HFFc6 (cell line): Measurements from ENCODE around the gene SCN8A. TPM values are rescaled to one million over a fixed set of nuclear protein-coding genes. Genes with fewer than 3 reads are reported as not detected.

ENCODE experiments used
- DNase-seq: peaks from one replicate; pipeline ENCODE4 v3.0.0-alpha.2; 2018
- H3K27ac Mint-ChIP-seq: 2 replicates; pipeline ENCODE4 v1.8.0; 2020; ENCODE audit warnings: mild to moderate bottlenecking, mixed read lengths
- H3K27me3 Mint-ChIP-seq: 2 replicates; pipeline ENCODE4 v1.8.0; 2021; ENCODE audit warnings: mild to moderate bottlenecking, moderate library complexity, mixed read lengths; ENCODE audit not compliant: insufficient read depth
- H3K36me3 Mint-ChIP-seq: 2 replicates; pipeline ENCODE4 v1.8.0; 2021; ENCODE audit warnings: low read depth, mixed read lengths
- H3K4me1 Mint-ChIP-seq: 2 replicates; pipeline ENCODE4 v1.8.0; 2020; ENCODE audit warnings: low read depth, mixed read lengths
- H3K4me3 Mint-ChIP-seq: 2 replicates; pipeline ENCODE4 v1.8.0; 2020; ENCODE audit warnings: mild to moderate bottlenecking, moderate library complexity, mixed read lengths
- H3K9me3 Mint-ChIP-seq: 2 replicates; pipeline ENCODE4 v1.8.0; 2020; ENCODE audit warnings: mild to moderate bottlenecking, mixed read lengths
- total RNA-seq, 6 experiments: library from RNA; stranded (reverse); fragmentation: NEBNext Ultra II Directional; extraction: Animal tissue kit (Norgen Biotek cat#: 25700); gene quantifications; 2 replicates in 1 of 6; 3 replicates in 5 of 6; pipeline ENCODE4 v1.2.3, GENCODE V29; 2021
- TF ChIP-seq, protein P1 (sequence below): fragments of 200-600 bp; sonication (generic); IDR thresholded peaks from 2 replicates; pipeline ENCODE4 v1.5.0; 2021; ENCODE audit warnings: antibody characterized with exemption, mild to moderate bottlenecking

SCN8A gene
- total RNA-seq, 6 experiments from 2014 or later: 13.4 to 16.0 (median 15.3) TPM

DNA sequence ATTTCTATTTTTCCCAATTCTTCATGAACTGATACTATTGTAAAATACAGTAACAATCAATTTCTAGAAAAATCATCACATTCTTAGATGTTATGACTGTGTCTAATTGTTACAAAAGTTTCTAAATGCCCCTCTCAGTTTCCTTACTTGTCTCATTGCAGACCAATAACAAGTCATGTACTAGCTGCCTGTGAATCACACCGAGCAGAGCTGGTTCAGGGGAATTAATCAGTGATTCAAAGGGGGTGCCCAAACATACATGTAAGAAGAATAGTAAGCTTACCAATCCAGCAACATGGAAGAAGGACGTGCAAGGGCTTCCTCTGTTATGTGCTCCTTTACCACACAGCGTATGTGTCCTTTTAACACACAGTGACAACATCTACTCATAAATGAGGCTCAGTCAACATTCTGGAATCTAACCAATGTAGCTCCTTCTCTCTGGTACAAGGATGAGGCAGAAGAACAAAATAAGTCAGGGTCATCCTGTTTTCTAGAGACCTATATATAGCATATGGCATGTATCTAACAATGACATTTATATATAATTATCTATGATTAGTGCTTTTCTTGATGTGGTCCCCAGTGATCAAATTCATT is 126.4 kb downstream of the SCN8A start:
- peak; percentile 25 for DNase-seq
- H3K27ac Mint-ChIP-seq: peak overlapping the region; percentile 49
- TF ChIP-seq, protein P1, sequence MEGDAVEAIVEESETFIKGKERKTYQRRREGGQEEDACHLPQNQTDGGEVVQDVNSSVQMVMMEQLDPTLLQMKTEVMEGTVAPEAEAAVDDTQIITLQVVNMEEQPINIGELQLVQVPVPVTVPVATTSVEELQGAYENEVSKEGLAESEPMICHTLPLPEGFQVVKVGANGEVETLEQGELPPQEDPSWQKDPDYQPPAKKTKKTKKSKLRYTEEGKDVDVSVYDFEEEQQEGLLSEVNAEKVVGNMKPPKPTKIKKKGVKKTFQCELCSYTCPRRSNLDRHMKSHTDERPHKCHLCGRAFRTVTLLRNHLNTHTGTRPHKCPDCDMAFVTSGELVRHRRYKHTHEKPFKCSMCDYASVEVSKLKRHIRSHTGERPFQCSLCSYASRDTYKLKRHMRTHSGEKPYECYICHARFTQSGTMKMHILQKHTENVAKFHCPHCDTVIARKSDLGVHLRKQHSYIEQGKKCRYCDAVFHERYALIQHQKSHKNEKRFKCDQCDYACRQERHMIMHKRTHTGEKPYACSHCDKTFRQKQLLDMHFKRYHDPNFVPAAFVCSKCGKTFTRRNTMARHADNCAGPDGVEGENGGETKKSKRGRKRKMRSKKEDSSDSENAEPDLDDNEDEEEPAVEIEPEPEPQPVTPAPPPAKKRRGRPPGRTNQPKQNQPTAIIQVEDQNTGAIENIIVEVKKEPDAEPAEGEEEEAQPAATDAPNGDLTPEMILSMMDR: no peak
- H3K9me3 Mint-ChIP-seq: no peaks in the 10 kb centered on the region; the same call in 1 of the 2 replicates
- H3K4me1 Mint-ChIP-seq: peaks cover 66% of the 10 kb centered on the region
- H3K27me3 Mint-ChIP-seq: 0 out of 2 replicates have a peak, but pooled peaks cover 2% of the 10 kb centered on the region
- H3K36me3 Mint-ChIP-seq: peaks cover 39% of the 10 kb centered on the region
- H3K4me3 Mint-ChIP-seq: no peak overlapping the region

DNA sequence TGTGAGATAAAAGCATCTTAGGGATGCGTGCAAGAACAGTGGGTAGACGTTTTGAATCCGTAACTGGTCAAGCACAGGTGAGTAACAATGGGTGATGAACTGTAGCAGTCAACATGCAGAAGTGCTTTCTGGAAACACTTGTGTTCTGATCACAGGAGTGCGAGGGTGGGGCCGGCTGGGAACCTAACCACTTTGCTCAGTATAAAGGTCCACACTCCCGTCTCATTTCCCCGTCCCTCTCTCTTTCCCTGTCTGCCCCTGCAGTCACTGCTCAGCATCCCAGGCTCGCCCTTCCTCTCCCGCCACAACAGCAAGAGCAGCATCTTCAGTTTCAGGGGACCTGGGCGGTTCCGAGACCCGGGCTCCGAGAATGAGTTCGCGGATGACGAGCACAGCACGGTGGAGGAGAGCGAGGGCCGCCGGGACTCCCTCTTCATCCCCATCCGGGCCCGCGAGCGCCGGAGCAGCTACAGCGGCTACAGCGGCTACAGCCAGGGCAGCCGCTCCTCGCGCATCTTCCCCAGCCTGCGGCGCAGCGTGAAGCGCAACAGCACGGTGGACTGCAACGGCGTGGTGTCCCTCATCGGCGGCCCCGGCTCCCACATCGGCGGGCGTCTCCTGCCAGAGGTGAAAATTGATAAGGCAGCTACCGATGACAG is 130.4 kb downstream of the SCN8A start:
- Mint-ChIP-seq H3K27ac (peak overlapping the region; percentile 48), H3K4me1 (peaks cover 33% of the 10 kb centered on the region), H3K36me3 (peaks cover 28% of the 10 kb centered on the region), H3K9me3 (no peaks in the 10 kb centered on the region), H3K4me3 (peak overlapping the region; percentile 42; the same call in 1 of the 2 replicates), H3K27me3 (no peaks in the 10 kb centered on the region)
- TF ChIP-seq, protein P1: no peak
- no peak for DNase-seq

DNA sequence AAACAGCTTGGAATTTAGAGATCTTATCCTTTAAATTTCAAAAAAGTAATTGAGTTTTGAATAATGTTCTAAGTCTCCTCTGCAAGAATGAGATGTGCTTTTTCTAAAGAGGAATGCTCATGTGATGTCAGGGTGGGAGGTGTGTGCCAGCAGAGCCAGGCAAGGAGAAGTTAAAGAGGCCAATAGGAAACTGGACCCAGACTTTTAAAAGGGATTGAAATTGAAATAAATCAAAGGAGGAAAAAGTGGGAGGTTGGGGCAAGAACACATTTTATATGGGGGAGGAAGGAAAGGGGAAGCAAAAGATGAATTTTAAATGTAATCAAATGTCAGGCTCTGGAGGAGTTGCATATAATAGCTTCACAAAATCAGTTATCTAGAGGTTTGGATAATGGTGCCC is 131.4 kb downstream of the SCN8A start:
- Mint-ChIP-seq H3K4me3 (no peak overlapping the region; the same call in 1 of the 2 replicates), H3K27ac (no peak overlapping the region)

DNA sequence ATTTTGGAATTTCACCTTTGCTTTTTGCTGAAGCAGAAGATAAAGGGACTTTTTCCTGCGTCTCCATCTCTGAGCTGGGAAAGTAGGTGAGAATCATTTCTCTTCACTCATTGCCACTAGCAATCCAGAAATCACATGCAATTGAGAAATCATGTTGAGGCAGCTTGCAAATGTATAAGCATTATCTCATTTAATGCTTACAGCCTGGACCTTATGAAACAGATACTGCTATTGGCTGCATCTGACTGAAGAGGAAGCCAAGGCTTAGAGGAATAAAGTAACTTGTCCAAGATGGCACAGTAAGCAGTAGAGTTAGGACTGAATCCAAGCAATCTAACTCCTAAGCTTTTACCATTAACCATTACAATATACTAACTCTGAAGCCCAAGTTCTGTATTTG is 135.1 kb downstream of the SCN8A start:
- H3K27ac Mint-ChIP-seq: no peak overlapping the region
- TF ChIP-seq, protein P1: no peak
- H3K27me3 Mint-ChIP-seq: no peaks in the 10 kb centered on the region; the same call in none of the 2 replicates
- DNase-seq: no peak
- no peaks in the 10 kb centered on the region for H3K9me3 Mint-ChIP-seq
- no peak overlapping the region for H3K4me3 Mint-ChIP-seq
- peaks cover 45% of the 10 kb centered on the region for H3K4me1 Mint-ChIP-seq
- H3K36me3 Mint-ChIP-seq: peaks cover 37% of the 10 kb centered on the region

More for the DNA sequence above, 131.4 kb downstream of the SCN8A start:
- no peak for DNase-seq
- H3K36me3 Mint-ChIP-seq: peaks cover 21% of the 10 kb centered on the region
- peaks cover 23% of the 10 kb centered on the region for H3K4me1 Mint-ChIP-seq
- H3K27me3 Mint-ChIP-seq: no peaks in the 10 kb centered on the region
- no peaks in the 10 kb centered on the region for H3K9me3 Mint-ChIP-seq
- TF ChIP-seq, protein P1: no peak

- Mint-ChIP-seq H3K4me3 (no peak overlapping the region), H3K36me3 (peaks cover 43% of the 10 kb centered on the region), H3K4me1 (peaks cover 37% of the 10 kb centered on the region), H3K27ac (no peak overlapping the region), H3K9me3 (0 out of 2 replicates have a peak, but pooled peaks cover 2% of the 10 kb centered on the region), H3K27me3 (no peaks in the 10 kb centered on the region; the same call in none of the 2 replicates)
- TF ChIP-seq, protein P1: no peak
- DNase-seq: no peak
These were observed 135.9 kb downstream of the SCN8A start for GRCh38 chr12:51726931-51727330.
